Testis (tissue), 2 donors: Measurements from ENCODE around the gene SCMH1.

Source experiments
- POLR2A ChIP-seq: fragments of 450-650 bp; IDR thresholded peaks from one replicate; pipeline ENCODE4 v1.6.1; 2017; ENCODE audit warnings: antibody characterized with exemption, mild to moderate bottlenecking, moderate library complexity
- TF ChIP-seq, protein P1 (sequence below), 3 experiments: fragments of 450-650 bp in 2 of 3; fragments of 200-600 bp in 1 of 3; sonication (generic) in 1 of 3; IDR thresholded peaks; one replicate each; pipeline ENCODE4 v1.5.1; 2016 to 2019; ENCODE audit warnings: antibody characterized with exemption in 3 of 3, mild to moderate bottlenecking in 2 of 3, moderate library complexity in 1 of 3

DNA sequence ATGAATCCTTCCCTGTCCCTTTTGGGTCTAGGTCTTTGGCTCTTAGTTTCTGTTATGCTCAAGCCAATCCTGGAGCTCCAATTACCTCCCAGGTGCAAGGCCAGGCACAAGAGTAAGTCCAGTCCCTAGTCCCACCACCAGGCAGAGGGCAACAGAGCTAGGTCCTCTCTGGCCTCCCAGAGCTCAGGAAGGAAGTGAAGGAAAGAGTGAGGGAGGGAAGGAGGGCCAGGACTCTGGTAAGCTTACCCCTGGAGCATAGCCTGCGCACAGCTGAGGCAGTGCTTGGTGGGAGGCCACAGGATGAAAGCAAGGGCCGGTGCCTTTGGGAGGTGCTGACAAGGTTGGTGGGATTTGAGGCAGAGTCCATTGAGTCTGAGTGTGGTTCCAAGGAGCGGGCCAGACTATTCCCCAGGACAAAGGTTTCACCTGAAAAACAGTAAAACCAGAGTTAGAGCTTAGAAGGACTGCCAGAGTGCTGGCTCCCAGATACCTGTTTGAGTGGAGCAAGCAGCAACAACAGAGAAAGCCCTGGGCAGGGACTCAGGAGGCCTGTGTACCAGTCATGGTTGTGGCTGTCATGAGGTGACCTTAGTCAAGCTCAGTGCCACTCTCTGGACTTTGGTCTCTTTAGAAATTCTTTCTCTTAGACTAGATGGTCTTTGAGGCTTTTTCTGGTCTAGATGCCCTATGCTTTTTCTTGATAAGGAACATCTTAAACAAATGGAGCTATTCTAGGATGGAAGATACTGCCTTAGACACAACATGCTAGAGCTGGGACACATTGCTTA lies 204.8 kb downstream of the SCMH1 start:
- TF ChIP-seq, protein P1, sequence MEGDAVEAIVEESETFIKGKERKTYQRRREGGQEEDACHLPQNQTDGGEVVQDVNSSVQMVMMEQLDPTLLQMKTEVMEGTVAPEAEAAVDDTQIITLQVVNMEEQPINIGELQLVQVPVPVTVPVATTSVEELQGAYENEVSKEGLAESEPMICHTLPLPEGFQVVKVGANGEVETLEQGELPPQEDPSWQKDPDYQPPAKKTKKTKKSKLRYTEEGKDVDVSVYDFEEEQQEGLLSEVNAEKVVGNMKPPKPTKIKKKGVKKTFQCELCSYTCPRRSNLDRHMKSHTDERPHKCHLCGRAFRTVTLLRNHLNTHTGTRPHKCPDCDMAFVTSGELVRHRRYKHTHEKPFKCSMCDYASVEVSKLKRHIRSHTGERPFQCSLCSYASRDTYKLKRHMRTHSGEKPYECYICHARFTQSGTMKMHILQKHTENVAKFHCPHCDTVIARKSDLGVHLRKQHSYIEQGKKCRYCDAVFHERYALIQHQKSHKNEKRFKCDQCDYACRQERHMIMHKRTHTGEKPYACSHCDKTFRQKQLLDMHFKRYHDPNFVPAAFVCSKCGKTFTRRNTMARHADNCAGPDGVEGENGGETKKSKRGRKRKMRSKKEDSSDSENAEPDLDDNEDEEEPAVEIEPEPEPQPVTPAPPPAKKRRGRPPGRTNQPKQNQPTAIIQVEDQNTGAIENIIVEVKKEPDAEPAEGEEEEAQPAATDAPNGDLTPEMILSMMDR (IDR thresholded peaks at IDR 0.05), result no peak
- TF ChIP-seq POLR2A, result no peak
